ENCODE results near the gene SLC8A2. TPM values are rescaled to one million over a fixed set of nuclear protein-coding genes. Genes with fewer than 3 reads are reported as not detected.
"Not testable (repeated sequence)": the region's sequence is repeated elsewhere in the genome, so short reads cannot be mapped to it uniquely, and the experiment has no call there.

The SLC8A2 gene
- total RNA-seq, 2 experiments from 2014 or later: not detected

- ChIA-PET POLR2A (no interaction called here), CTCF (no interaction called here)
Observed at GRCh38 chr19:47492137-47492533, 20.4 kb upstream of the SLC8A2 start.

GRCh38 chr19:47491358-47492136 lies 19.9 kb upstream of the SLC8A2 start:
- CTCF ChIA-PET: no interaction called here
- POLR2A ChIA-PET: no interaction called here

GRCh38 chr19:47490847-47491246 lies 19.2 kb upstream of the SLC8A2 start:
- ChIA-PET POLR2A (no interaction called here), CTCF (no interaction called here)

GRCh38 chr19:47490031-47490430 lies 18.3 kb upstream of the SLC8A2 start:
- ChIA-PET POLR2A (no interaction called here), CTCF (no interaction called here)

- ChIA-PET CTCF (interaction anchor here (0.6 to 1.0 kb wide), 2 partner anchors 17 to 52 kb away, joined by 3 read pairs; no protein-coding TSS in a partner anchor), POLR2A (no interaction called here)
Observed at GRCh38 chr19:47489072-47489914, 17.6 kb upstream of the SLC8A2 start.

- ChIA-PET POLR2A (no interaction called here), CTCF (interaction anchor here (0.7 to 4.1 kb wide), 3 partner anchors 51 to 56 kb away, joined by 3 to 30 read pairs (median 3); no protein-coding TSS in a partner anchor)
Observed at GRCh38 chr19:47487551-47488515, 16.1 kb upstream of the SLC8A2 start.

GRCh38 chr19:47486900-47487299 lies 15.2 kb upstream of the SLC8A2 start:
- CTCF ChIA-PET: interaction anchor here (0.7 to 4.1 kb wide), 3 partner anchors 9 to 55 kb away, joined by 3 to 30 read pairs (median 3); no protein-coding TSS in a partner anchor
- POLR2A ChIA-PET: no interaction called here

- POLR2A ChIA-PET: not testable (repeated sequence)
- CTCF ChIA-PET: interaction anchor here (0.7 to 4.1 kb wide), 3 partner anchors 10 to 115 kb away, joined by 3 to 30 read pairs (median 3); no protein-coding TSS in a partner anchor
Observed at GRCh38 chr19:47486220-47486619, 14.5 kb upstream of the SLC8A2 start.

- ChIA-PET POLR2A (no interaction called here), CTCF (interaction anchor here (0.6 to 4.1 kb wide), 11 partner anchors 11 to 406 kb away, joined by 3 to 30 read pairs (median 4); partner anchors contain the start of genes DHX34, NAPA and SLC8A2)
Observed at GRCh38 chr19:47485210-47485609, 13.5 kb upstream of the SLC8A2 start.

GRCh38 chr19:47483800-47484690 lies 12.4 kb upstream of the SLC8A2 start, which contains the start of gene KPTN:
Gene KPTN (minus strand): TSS chr19:47484219. CDS start chr19:47484160, 59 bp downstream.
- POLR2A ChIA-PET: interaction anchor here (0.7 to 1.2 kb wide), 2 partner anchors 30 to 32 kb away, joined by 4 to 7 read pairs; no protein-coding TSS in a partner anchor
- CTCF ChIA-PET: interaction anchor here (0.6 to 4.1 kb wide), 21 partner anchors 10 to 918 kb away, joined by 3 to 30 read pairs (median 4); partner anchors contain the start of genes NAPA and SLC8A2

- ChIA-PET CTCF (interaction anchor here (0.6 to 4.1 kb wide), 9 partner anchors 10 to 919 kb away, joined by 3 to 30 read pairs (median 7); partner anchors contain the start of gene NAPA), POLR2A (interaction anchor here (0.7 to 1.2 kb wide), 2 partner anchors 31 to 33 kb away, joined by 4 to 7 read pairs; no protein-coding TSS in a partner anchor)
Observed at GRCh38 chr19:47483200-47483599, 11.5 kb upstream of the SLC8A2 start.

GRCh38 chr19:47481460-47482052 lies 9.9 kb upstream of the SLC8A2 start:
- POLR2A ChIA-PET: no interaction called here
- CTCF ChIA-PET: no interaction called here

- ChIA-PET POLR2A (no interaction called here), CTCF (no interaction called here)
Observed at GRCh38 chr19:47480658-47481057, 9.0 kb upstream of the SLC8A2 start.

- CTCF ChIA-PET: no interaction called here
- POLR2A ChIA-PET: no interaction called here
Observed at GRCh38 chr19:47479701-47480503, 8.2 kb upstream of the SLC8A2 start.

GRCh38 chr19:47476438-47476972 lies 4.8 kb upstream of the SLC8A2 start:
- ChIA-PET CTCF (interaction anchor here (0.9 kb wide), 1 partner anchor 40 kb away, joined by 4 read pairs; no protein-coding TSS in a partner anchor), POLR2A (no interaction called here)

GRCh38 chr19:47475465-47475864 lies 3.8 kb upstream of the SLC8A2 start:
- ChIA-PET CTCF (interaction anchor here (0.6 to 0.9 kb wide), 2 partner anchors 39 to 237 kb away, joined by 3 to 4 read pairs; no protein-coding TSS in a partner anchor), POLR2A (no interaction called here)

Measured in activated CD8-positive, alpha-beta memory T cell treated with anti-CD3 and anti-CD28 coated beads for 36 hours (primary cell).